ENCODE data around the gene AGAP1.

Gene AGAP1

DNA sequence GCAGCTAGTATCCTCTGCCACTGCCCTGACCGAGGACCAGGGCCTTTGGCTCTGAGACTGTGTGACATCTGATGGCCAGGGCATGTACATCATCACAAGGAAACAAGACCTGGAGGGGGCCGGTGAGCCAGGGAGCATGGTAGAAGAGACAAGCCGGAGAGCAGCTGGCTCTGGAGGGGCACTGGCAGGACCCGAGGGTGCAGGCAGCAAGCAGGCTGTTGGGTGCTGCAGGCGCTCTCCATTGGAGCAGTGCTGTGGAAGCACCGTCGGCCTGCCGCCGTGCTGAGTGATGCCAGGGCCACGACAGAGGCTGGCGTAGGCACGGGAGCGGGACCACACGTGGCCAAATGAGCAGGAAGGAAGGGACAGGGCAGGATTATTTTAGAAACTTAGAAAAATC lies 339.1 kb downstream of the AGAP1 start:
- in situ Hi-C loops (cut with MboI; ENCODE audit: low sequenced_read_pairs) = no loop called here

DNA sequence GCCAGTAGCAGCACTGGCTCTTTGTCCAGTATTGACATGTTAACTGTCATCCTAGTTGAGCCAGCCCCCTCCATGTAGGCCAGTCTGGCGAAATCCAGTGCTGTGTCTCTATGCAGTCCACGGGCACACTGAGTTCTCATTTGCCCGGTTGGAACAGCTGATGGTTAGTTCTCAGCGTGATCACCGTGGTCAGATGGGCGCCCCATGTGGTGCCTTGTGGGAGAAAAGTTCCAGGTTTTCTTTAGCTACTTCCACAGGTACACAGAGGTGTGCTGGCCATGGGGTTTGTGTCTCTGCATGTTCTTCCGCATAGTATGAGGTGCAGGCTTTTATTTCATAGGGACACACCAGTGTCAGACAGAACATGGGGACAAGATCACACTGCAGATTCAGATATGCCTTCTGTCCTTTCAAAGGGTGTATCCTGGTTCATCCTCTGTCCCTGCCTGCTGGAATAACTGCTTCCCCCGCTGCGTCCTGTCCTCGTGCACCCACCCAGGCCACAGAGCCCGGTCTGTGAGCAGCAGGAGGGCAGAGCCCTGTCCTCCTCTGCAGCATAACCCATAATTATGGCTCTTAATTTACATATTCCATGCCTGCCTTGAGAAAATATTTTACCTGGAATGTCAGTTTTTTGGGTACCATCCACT lies 340.3 kb downstream of the AGAP1 start:
- in situ Hi-C loops (cut with MboI; ENCODE audit: low sequenced_read_pairs) = no loop called here

DNA sequence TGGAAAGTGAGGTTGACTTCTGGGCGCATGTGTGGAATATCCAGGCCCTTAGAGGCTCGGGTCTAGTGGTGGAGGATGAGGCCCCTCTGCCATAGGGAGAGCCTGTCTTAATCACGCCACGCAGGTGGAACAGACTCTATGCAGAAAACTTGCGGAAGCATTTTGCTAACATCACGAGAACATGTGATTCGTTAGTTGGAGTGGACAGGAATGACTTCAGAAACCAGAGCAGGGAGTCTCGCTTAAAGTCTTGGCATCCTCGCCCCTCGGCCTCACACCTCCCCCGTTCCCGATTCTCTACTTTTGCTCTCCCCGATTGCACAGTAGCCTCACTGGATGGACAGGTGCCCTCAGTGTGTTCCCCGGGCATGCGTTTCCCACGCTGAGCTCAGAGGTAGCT lies 340.9 kb downstream of the AGAP1 start:
- in situ Hi-C loops (cut with MboI; ENCODE audit: low sequenced_read_pairs) = no loop called here

DNA sequence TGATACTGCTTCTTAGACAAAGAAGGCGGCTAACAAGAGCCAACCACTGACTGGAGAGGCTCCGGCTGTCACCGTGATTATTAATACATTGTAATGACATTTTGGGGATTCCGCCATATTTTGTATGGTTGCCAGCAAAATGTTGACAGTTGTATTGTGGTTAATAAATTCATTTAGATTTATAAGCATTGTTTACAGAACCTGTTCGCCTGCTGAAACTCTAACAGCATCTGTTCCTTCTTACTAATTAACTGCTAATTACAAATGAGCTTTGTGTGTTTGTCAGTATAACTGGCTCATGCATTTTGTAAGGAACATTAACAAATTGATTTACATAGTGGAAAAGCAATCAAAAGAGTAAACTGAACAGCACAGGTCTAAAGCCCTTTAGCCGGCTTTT lies 342.0 kb downstream of the AGAP1 start:
- in situ Hi-C loops (cut with MboI; ENCODE audit: low sequenced_read_pairs) = no loop called here

DNA sequence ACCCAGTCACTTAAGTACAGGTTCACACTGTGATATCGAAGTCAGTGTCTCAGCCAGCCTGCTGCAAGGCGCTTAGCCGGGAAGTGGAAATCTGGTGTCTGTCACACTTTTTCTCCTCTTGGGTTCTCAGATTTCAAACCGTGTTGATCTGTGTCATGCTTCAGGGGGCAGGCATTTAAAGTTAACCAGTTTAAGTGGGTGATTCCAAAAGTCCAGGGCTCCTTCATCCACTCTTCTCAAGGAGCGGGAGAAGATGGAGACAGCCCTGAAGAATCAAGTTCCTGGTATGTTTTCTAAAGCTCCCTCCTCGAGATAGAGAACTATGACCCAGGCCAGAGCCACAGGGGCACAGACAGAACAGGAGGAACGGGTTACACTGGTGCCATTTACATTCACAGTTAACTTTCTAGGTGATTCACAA lies 342.7 kb downstream of the AGAP1 start:
- in situ Hi-C loops (cut with MboI; ENCODE audit: low sequenced_read_pairs) = no loop called here

DNA sequence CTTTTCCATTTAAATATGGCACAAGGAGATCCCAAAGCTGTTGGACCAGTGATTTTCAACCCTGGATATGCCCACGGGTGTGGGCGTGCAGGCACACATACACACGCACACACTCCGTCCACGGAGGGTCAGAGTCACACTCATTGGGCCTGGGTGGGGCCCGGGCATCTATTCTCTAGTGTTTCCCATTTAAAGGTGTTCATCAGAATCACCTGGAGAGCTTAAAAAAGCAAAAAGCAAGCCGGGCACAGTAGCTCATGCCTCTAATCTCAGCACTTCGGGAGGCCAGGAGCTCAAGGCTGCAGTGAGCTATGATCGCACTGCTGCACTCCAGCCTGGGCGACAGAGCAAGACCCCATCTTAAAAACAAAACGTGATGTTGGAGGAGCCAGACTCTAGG lies 345.4 kb downstream of the AGAP1 start:
- in situ Hi-C loops (cut with MboI; ENCODE audit: low sequenced_read_pairs) = no loop called here

DNA sequence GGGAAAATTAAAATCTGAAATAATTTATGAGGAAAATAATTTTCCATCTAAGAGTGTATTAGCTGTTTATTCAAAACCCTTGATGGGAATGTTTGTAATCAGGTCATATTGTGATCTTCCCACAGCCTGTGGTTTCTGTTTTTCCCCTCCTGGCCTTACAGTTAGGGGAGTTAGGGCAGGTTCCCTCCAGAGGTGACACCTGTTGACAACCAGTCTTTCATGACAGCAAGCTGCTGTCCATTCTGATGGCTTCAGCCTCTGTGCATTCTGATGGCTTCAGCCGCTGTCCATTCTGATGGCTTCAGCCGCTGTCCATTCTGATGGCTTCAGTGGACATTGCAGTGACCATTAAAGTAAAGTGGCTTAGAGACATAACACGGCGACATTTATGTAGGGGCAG lies 346.1 kb downstream of the AGAP1 start:
- in situ Hi-C loops (cut with MboI; ENCODE audit: low sequenced_read_pairs) = no loop called here

DNA sequence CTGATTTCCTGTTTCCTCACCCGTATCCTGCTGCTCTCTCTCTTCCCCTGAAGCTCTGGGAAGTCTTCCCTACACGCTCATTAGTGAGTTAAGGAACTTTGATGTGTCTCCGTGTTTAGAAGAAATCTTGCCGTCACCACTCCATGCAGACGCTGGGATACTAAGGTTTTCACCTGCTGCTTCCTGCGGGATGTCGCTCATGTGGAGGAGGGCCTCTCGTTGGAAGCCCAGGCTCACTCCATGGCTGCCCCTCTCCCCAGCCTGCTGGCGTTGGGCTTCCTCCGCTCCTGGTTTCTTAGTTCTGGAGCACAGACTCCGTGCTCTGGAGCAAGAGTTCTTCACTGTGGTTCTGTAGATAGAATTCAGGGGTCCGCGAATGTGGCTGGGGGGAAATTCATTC lies 348.0 kb downstream of the AGAP1 start:
- in situ Hi-C loops (cut with MboI; ENCODE audit: low sequenced_read_pairs) = no loop called here

DNA sequence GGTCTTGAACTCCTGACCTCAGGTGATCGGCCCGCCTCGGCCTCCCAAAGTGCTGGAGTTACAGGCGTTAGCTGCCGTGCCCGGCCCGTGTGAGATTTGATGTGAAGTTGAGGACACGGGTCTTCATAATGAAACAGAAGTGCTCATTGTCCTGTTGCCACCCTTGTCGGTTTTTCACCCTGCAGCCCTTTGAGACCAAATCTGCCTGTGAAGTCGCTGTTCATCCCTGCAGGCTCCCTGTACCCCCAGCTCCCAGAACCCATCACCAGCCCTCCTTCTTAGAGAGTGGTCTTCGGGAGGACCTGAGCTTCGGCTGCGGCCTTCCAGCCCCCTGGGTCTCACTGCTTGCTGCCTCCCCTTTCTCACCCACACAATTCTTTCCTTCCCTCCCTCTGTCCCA lies 349.1 kb downstream of the AGAP1 start:
- in situ Hi-C loops (cut with MboI; ENCODE audit: low sequenced_read_pairs) = no loop called here

DNA sequence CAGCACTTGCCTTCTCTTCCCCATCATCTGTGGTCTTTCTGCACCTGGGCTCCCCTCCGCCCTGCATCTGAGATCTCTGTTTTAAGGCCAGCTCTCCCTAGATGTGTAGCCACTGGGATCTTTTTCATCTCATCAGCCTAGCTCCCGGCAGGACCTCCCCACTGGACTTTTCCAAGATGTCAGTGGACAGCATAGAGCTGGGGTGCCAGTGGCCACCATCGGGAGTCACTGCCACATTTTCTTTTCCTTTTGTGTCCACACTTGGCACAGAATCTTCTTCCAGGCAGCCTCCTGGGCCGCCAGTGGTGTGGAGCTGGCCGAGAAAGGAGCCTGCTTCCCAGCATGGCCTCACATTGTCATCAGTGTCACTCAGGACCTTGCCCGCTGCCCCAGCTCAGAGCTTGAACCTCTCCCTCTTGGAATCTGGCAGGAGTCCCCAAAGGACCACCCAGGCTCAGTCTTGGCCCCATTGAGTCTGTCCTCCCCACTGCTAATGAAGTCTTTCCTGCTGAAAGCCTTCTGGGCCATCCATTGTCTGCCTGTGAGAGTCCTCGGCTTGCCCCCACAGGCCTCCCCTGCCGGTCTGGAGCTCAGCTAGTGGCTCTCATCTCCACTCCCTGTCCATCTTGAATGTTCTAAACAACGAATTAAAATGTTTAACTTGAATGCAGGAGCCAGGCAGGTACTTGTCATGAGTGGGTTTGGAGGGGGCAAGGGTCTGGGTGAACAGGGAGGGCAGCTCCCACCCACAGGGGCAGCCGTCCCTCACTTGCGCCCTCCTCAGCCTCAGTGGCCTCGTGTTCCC lies 349.9 kb downstream of the AGAP1 start:
- in situ Hi-C loops (cut with MboI; ENCODE audit: low sequenced_read_pairs) = no loop called here

DNA sequence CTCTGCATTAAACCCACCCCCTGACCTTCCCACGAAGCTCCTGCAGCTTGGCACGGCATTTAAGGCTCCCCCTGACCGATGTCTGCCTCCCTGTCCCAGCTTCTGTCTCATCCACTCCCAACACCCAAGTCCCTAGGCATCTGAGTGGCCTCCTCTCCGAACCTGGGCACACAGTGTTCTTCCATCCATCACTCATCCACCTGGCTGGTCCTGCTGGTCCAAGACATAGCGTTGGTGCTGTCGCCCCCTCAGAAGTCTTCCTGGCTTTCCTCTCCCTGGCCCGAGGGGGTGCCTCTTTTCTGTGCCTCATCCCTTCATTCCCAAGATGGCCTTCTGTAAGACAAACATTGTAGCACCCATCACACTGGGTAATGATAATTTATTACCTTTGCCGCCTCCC lies 350.7 kb downstream of the AGAP1 start:
- in situ Hi-C loops (cut with MboI; ENCODE audit: low sequenced_read_pairs) = no loop called here

DNA sequence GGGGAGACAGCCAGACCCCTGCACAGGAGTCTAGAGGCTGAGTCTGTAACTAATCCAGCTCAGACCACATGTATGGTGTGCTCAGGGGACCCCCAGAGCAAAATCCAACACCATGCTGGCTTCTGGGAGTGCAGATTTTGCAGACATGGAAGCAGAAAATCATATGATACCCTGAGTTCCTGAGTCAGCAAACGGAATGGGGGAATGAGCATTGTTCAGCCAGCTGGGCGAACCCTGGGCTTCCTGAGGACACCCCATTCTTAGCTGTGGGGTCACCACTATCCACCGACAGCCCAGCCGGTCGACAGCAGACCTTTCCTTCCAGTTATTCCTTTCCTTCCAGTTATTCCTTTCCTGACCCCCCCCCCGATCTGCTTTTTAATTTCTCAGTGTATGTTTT lies 351.4 kb downstream of the AGAP1 start:
- in situ Hi-C loops (cut with MboI; ENCODE audit: low sequenced_read_pairs) = no loop called here

DNA sequence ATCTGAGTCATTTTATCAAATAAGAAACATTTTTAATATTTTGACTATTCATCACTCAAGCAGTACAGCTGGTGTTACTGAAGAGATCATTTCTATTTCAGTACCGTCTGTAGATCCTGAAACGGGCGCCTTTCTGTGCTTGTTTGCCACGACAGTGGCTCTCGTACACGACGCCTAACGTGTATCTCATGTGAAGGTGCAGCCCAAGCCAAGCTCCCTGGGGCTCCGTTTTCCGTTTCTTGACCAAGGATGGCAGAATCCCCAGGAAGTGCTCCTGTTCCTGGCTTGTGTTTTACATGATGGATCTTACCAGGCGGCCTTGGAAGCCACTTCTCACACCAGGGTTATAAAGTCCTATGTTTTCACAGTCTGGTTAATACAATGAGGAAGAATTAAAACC lies 353.7 kb downstream of the AGAP1 start:
- in situ Hi-C loops (cut with MboI; ENCODE audit: low sequenced_read_pairs) = no loop called here

DNA sequence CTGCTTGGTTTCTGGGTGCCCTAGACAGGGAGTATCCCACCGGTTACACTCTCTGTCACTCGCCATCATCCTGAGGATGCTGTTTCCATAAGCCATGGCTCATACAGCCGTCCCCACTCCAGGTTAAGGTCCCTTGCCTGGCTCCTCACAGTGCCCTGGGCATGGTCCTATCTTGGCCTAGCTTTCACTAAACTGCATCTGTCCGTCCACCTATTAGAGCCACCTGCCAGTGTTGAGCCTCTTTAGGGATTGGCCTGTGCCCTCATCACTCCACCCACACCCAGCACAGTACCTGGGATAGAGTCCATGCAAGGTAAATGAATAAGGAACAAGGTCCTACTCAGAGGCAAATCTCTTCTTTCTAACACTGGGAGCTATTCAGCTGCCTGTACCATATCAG lies 354.2 kb downstream of the AGAP1 start:
- in situ Hi-C loops (cut with MboI; ENCODE audit: low sequenced_read_pairs) = no loop called here

DNA sequence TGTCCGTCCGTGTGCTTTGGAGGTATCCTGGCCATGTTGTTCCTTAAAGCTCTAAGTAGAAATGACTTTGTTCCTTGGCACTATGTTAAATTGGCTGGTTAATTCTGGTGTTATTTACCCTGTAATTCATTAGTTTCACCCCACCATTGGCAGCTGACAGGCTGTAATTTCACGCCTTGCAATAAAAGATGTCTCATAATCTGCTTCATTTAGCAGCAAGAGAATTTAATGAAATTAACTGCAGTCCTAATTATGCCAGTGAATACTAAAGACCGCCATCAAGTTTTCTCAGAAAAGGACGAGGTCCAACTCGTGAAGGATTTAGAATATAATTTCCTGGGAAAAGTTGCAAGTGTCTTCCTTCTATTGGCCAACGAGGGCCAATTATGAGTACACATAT lies 355.1 kb downstream of the AGAP1 start:
- in situ Hi-C loops (cut with MboI; ENCODE audit: low sequenced_read_pairs) = no loop called here

DNA sequence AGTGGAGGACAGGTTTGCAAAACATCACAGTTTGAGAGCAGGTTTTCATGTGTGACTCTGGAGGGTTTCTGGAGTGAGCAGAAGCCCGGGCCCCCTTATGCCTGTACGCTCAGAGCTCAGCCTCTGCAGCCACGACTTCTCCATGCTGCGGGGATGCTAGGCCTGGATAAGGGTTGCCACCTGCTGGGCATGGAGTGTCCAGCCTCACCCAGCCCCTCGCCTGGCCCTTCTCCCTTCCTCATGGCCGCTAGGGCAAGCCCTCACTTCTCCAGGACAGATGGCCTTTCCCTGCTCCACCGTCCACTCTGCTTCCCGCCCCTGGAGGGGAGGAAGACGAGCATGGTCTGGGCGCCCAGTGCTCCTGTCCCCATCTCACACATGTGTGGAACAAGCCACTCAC lies 355.6 kb downstream of the AGAP1 start:
- in situ Hi-C loops (cut with MboI; ENCODE audit: low sequenced_read_pairs) = no loop called here

DNA sequence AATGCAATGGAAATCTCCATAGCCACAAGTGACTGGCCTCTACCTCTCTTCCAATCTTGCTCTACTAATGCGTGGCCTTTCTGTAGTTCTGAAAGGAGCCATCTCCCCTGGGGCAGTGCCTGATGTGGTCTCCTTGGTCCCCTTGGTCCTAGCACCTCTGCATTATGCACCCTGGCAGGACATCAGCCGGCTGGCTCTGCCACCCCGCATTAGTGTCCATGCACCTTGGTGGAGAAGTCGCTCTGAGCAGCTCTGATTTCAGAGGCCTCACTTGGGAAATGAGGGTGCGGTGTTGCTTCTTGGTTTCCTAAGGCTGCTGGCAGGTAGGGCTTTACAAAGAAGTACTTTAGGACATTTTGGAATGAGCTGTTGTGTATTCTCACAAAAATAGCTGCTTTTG lies 356.4 kb downstream of the AGAP1 start:
- in situ Hi-C loops (cut with MboI; ENCODE audit: low sequenced_read_pairs) = no loop called here

DNA sequence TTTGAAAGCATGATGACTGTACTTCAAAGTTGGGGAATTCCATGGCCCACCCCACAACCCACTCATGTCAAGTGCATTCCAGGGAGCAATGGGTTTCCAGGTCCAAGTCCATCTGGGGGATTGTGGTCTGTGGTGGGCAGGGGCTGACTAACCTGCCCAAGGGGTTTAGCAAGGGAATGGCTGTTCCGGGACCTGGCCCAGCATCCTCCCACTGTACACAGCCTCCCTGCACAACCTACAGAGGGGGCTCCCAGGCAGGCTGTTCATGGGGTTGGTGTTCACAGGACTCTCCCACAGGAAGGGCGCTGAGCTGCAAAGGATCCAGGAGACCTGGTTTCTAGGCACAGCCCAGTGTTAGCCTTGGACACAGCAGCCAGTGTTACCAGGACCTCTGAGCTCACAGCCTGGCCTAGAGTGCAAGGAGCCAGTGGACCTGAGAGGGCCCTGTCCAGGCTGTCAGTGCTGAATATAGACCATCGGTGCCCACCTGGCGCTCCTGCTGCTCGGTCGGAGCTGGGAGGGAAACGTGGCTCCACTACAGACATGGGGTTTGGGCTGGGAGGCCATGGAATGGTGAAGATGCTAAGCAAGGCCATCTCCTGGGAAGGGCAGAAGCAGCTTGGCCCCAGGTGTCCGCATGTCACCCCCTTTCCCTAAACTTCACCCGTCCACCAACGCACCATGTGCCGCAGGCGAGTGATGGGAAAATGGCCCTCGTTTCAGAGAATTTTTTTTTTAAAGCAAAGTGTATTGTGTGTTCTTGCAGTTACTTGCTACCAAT lies 357.1 kb downstream of the AGAP1 start:
- in situ Hi-C loops (cut with MboI; ENCODE audit: low sequenced_read_pairs) = no loop called here

DNA sequence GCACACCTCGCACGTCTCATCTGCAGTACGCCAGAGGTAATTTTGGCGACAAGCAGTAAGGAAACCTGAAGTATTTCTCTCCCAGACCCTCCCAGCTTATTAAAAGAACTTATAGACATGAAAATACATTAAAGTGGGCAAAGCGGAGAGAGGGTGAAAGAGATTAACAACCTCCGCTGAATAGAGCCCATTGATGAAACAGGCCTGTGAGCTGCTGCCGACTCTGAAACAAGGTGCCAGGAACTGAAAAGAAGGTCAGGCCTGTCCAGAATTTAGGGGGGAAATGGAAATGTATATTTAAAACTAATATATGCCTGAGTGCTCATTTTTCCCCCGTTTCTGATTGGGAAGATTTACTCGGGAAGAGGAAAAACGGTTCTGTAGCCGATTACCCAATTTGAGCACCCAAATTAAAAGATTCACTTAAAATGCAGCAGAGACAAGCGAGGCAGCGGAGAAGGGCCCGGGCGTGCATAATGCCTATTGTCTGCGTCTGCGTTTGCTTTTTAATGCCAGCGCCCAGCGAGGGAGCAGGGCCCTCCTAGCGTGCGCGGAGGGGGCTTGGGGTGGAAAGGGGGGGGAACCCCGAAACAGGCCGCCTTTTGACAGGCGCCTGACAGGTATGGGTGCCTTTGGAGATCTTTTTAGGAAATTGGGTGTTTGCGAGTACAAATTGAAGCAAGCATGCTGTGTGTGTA lies 358.1 kb downstream of the AGAP1 start:
- in situ Hi-C loops (cut with MboI; ENCODE audit: low sequenced_read_pairs) = no loop called here

DNA sequence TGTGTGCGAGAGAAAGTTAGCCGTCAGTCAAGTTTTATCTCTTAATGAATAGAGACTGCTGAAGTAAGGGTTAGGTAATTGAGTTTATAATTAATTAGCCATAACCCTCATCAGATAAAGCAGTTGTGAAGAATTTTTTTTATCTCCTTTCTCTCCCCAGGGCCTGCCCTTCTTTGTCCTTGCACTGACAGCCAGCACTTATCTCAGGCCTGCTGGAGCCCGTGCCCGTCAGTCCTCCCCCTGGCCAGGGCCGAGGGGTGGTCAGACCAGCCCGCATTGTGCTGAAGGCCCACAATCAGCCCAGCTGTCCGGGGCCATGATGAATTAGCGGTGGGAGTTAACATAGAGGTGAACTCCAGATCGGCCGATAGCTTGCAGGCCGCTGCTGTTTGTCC lies 358.7 kb downstream of the AGAP1 start:
- in situ Hi-C loops (cut with MboI; ENCODE audit: low sequenced_read_pairs) = no loop called here

DNA sequence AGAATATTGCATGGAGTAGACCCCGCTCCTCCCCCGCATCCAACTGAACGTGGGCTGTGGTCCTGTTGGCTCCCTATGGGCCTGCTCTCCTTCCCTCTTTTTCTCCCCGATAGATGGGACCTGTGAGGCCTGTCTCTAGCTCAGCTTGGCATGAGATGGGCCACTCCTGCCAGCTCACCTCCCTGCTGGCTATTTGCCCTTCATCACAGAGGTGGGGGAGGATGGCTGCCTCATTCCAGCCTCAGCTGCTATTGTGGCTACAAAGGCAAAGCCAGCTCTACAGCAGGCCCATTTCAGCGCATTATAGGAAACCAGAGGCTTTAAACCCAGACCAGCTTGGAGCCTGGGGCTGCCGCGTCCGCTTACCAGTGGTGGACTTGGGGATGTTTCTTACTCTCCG lies 360.4 kb downstream of the AGAP1 start:
- in situ Hi-C loops (cut with MboI; ENCODE audit: low sequenced_read_pairs) = no loop called here

All from hTERT RPE-1 (cell line).